ENCODE results near the gene KRT6A. TPM values are rescaled to one million over a fixed set of nuclear protein-coding genes. Genes with fewer than 3 reads are reported as not detected.

Gene KRT6A
- total RNA-seq, 6 donors from 2014 or later: 0.61 to 4.5 (median 1.4) TPM; not detected in 1

GRCh38 chr12:52522346-52523011 is 29.4 kb upstream of the KRT6A start:
- TF ChIP-seq EP300 (IDR thresholded peaks at IDR 0.05) (no peak), POLR2AphosphoS5 (IDR thresholded peaks at IDR 0.05) (no peak), POLR2A (IDR thresholded peaks at IDR 0.05) (no peak), CTCF (IDR thresholded peaks at IDR 0.05) (no peak)
- no peak for ATAC-seq (ENCODE audit: low FRiP score in 2 of 2)

GRCh38 chr12:52521568-52522266 is 28.7 kb upstream of the KRT6A start:
- Histone ChIP-seq H3K4me1 (no peaks in the 10 kb centered on the region), H3K9me3 (no peaks in the 10 kb centered on the region), H3K27ac (no peak overlapping the region), H3K36me3 (no peaks in the 10 kb centered on the region), H3K4me3 (no peak overlapping the region), H3K27me3 (no peaks in the 10 kb centered on the region)
- 69% methylated on average over 9 to 10 of the region's 10 CpGs for WGBS, 2 donors
- TF ChIP-seq CTCF (IDR thresholded peaks at IDR 0.05): no peak
- no peak for TF ChIP-seq EP300 (IDR thresholded peaks at IDR 0.05)
- no peak for TF ChIP-seq POLR2A (IDR thresholded peaks at IDR 0.05)
- TF ChIP-seq POLR2AphosphoS5 (IDR thresholded peaks at IDR 0.05): no peak
- DNase-seq (no peak), ATAC-seq (ENCODE audit: low FRiP score in 2 of 2) (no peak)

More at GRCh38 chr12:52522346-52523011, 29.4 kb upstream of the KRT6A start:
- no peak overlapping the region for H3K27ac ChIP-seq
- DNase-seq: no peak
- H3K36me3 ChIP-seq: no peaks in the 10 kb centered on the region
- no peaks in the 10 kb centered on the region for H3K4me1 ChIP-seq
- WGBS, 2 donors: 63 to 72% methylated on average over 10 of the region's 10 CpGs
- H3K4me3 ChIP-seq: no peak overlapping the region
- no peaks in the 10 kb centered on the region for H3K27me3 ChIP-seq
- no peaks in the 10 kb centered on the region for H3K9me3 ChIP-seq

GRCh38 chr12:52521175-52521567 is 28.1 kb upstream of the KRT6A start:
- H3K27me3 ChIP-seq: no peaks in the 10 kb centered on the region
- H3K36me3 ChIP-seq: no peaks in the 10 kb centered on the region
- no peaks in the 10 kb centered on the region for H3K9me3 ChIP-seq
- DNase-seq (no peak), ATAC-seq (ENCODE audit: low FRiP score in 2 of 2) (no peak)
- H3K4me3 ChIP-seq: no peak overlapping the region
- TF ChIP-seq CTCF (IDR thresholded peaks at IDR 0.05): no peak
- no peak for TF ChIP-seq POLR2A (IDR thresholded peaks at IDR 0.05)
- no peak for TF ChIP-seq POLR2AphosphoS5 (IDR thresholded peaks at IDR 0.05)
- TF ChIP-seq EP300 (IDR thresholded peaks at IDR 0.05): no peak
- WGBS, 2 donors: 65 to 76% methylated on average over 4 to 10 of the region's 10 CpGs
- H3K27ac ChIP-seq: no peak overlapping the region
- H3K4me1 ChIP-seq: no peaks in the 10 kb centered on the region

GRCh38 chr12:52519826-52520662 is 27.0 kb upstream of the KRT6A start, which contains the start of gene KRT5:
KRT5 (minus strand) TSS chr12:52520394; CDS start chr12:52520296, 98 bp downstream.
- no peak for TF ChIP-seq EP300 (IDR thresholded peaks at IDR 0.05)
- DNase-seq (no peak), ATAC-seq (ENCODE audit: low FRiP score in 2 of 2) (no peak)
- Histone ChIP-seq H3K36me3 (no peaks in the 10 kb centered on the region), H3K4me3 (no peak within 1 kb of the TSS), H3K9me3 (no peaks in the 10 kb centered on the region), H3K27me3 (peaks cover 0 to under 1% (median 0%) of the 10 kb centered on the region in 4 donors), H3K27ac (no peak within 1 kb of the TSS), H3K4me1 (no peaks in the 10 kb centered on the region)
- WGBS, 2 donors: 86 to 88% methylated on average over 18 to 29 of the region's 29 CpGs

GRCh38 chr12:52519387-52519703 is 26.3 kb upstream of the KRT6A start:
- ATAC-seq (ENCODE audit: low FRiP score in 2 of 2) (no peak), DNase-seq (no peak)
- Histone ChIP-seq H3K4me3 (no peak overlapping the region), H3K4me1 (no peaks in the 10 kb centered on the region), H3K27ac (no peak overlapping the region), H3K36me3 (no peaks in the 10 kb centered on the region), H3K9me3 (no peaks in the 10 kb centered on the region), H3K27me3 (peaks cover 0 to 3% (median 0%) of the 10 kb centered on the region in 4 donors)
- TF ChIP-seq POLR2AphosphoS5 (IDR thresholded peaks at IDR 0.05) (no peak), POLR2A (IDR thresholded peaks at IDR 0.05) (no peak), EP300 (IDR thresholded peaks at IDR 0.05) (no peak), CTCF (IDR thresholded peaks at IDR 0.05) (no peak)
- WGBS, 2 donors: 67 to 70% methylated on average over 3 of the region's 3 CpGs
